HuH-7 (cell line): ENCODE results near the gene NAPSA.

Experiments
- DNase-seq: peaks from one replicate; pipeline ENCODE4 v3.0.0; 2011; ENCODE audit warnings: low spot score

NAPSA gene

DNA sequence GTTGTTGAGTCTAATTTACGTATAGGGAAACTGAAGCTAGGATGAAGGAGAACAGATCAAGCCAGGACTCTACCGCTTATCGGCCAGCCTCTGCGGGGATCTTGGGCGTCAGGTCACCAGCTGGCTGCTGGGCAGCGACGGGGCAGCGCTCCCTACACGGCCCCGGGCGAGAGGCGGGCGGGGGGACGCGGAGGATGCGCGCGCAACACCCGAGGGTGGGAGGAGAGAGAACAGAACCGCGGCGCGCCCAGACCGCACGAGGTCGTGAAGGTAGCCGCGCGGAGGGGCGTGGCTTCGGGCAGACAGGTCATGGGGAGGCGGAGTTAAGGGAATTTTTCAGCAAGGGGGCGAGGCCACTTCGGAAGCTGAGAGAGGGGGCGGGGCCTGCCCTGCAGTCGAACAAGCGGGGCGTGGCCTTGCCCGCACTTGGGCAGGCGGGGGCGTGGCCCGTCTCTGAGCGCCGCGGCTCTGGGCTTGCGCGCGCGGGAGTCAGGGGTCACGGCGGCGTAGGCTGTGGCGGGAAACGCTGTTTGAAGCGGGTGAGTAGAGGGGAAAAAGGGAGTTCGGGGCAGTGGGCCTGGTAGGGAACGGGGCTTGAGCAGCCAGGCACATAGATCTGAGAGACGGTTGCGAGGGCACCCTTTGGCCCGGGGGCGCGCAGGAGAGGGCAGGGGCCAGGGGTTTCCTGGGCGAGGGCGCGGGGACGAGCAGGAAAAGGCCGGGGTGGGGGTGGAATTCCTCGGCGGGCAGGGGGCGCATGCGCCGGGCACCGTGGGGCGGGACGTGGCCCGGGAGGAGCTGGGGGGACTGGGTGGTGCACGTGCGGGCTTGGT lies 18.6 kb upstream of the NAPSA start, which contains the start of gene POLD1:
TSS of gene POLD1 (plus strand) at position 496 of the 833 bp plus-strand sequence. CDS start 14,505 bp downstream, outside the sequence.
- DNase-seq = peak; percentile 97

DNA sequence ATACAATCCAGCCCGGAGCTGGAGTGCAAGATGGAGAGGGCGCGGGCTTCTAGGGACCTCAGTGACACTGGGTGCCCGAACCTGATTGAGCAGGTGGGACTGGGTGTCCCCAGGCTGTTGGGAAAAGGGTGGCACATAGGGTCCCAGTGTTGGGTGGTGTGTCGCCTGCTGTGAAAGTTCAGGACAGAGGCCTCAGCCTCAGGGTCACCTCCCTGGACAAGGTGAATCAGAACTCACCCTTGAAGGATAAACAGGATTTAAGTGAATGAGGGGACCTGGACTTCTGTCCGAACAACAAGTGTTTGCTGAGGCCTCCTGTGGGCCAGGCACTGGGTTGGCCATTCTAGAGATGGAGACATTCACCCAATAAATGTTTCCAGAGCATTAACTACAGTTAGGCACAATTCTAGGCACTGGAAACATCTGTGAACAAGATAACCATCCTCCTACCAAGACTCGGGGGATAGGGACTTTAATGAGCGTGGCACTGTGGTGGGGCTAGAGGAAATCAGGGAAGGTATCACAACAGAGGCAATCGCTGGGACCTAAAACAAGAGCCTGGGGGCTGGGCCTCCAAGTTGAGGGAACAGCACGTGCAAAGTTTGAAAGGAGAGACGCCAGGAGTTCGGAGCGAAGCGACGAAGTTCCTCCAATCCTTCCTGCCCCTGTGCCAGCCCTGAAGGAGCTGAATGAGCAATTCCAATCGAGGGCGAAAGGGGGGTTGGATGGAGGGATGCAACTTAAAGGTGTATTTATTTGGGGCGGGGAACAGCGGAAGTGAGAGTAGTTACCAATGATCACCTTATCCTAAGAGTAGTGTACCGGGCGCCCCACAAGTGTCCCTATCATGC lies 17.8 kb upstream of the NAPSA start:
- no peak for DNase-seq

DNA sequence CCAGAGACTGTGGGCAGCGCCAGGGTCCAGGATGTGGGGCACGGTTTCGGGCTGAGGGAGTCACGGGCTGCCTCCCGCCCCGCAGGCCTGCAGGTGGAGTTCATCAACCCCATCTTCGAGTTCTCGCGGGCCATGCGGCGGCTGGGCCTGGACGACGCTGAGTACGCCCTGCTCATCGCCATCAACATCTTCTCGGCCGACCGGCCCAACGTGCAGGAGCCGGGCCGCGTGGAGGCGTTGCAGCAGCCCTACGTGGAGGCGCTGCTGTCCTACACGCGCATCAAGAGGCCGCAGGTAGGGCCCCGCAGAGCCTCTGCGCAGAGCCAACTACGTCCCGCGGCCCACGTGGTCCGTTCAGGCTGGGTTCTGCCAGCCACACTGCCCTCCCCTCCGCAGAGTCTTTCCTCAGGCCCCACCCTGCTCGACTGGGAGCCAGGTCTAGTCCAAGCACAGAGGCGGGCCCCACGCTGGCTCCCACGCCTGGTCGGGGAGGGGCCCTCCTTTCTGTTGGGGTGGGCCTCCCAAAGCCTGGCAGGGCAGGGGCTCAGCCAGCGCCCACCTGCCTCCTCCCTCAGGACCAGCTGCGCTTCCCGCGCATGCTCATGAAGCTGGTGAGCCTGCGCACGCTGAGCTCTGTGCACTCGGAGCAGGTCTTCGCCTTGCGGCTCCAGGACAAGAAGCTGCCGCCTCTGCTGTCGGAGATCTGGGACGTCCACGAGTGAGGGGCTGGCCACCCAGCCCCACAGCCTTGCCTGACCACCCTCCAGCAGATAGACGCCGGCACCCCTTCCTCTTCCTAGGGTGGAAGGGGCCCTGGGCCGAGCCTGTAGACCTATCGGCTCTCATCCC lies 16.7 kb upstream of the NAPSA start:
- DNase-seq = no peak

DNA sequence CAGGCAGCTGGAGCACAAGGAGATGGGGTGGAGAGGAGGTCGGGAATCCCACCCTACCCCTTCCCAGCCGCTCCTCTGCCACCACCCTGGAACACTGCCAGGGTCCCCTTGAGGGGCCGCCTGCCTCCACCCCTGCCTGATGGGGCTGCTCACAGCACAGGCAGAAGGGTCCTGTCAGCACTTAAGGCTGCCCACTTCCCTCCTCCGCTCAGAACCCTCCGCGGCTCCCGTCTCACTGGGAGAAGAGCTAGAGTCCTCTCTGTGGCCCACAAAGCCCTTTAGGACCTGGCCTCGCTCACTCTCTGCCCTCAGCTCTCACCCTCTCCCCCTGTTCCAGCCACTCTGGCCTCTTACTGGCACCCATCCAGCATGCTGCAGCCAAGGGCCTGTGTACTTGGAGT lies 15.3 kb upstream of the NAPSA start:
- no peak for DNase-seq

DNA sequence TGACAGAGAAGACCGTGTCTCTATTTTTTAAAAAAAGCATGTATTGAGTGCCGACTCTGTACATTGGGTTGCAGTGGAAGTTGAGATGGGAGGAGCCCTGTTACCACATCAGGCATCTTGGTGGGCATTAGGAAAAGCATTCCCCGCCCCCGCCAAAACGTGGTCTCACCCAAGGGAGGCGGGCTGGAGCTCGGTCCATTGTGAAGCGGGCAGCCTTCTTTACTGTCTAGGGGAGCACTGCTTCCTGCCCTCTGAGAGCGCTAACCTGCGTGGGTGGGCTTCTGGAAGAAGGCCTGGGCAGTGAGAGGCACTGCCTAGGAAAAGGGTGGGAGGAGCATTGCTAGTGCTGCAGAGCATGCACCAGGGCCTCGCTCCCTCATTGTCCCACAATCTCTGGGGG lies 14.7 kb upstream of the NAPSA start:
- DNase-seq = no peak

DNA sequence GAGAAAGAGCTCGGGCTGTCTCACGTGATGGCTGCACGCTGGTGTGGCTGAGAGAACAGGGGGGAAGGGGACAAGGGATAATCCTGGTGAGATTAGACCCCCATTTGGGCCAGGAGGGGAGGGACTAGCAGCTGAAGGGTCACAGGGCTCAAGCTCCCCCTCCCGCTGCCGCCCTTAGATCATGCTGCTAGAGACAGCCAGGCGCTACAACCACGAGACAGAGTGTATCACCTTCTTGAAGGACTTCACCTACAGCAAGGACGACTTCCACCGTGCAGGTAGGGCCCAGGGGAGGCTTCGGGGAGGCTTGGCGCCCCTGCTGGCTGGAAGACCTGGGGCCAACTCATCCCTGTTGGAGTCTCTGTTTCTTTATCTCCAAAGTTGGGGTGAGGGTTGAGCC lies 14.2 kb upstream of the NAPSA start:
- DNase-seq = no peak

DNA sequence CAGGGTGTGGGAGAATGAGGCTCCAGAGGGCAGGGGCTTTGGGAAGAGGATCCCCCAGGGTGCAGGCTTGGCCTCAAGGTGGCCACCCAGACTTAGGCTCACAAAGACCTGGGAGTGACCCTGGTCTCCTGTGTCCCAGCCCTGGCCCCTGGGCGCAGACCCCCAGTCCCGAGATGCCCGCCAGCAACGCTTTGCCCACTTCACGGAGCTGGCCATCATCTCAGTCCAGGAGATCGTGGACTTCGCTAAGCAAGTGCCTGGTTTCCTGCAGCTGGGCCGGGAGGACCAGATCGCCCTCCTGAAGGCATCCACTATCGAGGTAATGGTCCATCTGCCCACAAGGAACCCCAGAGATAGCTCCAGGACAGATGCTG lies 13.4 kb upstream of the NAPSA start:
- no peak for DNase-seq

DNA sequence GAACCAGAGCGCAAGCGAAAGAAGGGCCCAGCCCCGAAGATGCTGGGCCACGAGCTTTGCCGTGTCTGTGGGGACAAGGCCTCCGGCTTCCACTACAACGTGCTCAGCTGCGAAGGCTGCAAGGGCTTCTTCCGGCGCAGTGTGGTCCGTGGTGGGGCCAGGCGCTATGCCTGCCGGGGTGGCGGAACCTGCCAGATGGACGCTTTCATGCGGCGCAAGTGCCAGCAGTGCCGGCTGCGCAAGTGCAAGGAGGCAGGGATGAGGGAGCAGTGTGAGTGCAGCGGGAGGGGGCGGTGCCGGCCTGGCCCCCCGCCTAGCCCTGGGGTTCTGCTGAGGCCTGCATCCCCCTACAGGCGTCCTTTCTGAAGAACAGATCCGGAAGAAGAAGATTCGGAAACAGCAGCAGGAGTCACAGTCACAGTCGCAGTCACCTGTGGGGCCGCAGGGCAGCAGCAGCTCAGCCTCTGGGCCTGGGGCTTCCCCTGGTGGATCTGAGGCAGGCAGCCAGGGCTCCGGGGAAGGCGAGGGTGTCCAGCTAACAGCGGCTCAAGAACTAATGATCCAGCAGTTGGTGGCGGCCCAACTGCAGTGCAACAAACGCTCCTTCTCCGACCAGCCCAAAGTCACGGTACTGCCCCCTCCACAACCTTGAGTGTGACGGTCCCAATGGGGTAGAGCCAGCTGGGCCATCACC lies 12.9 kb upstream of the NAPSA start:
- DNase-seq = no peak

DNA sequence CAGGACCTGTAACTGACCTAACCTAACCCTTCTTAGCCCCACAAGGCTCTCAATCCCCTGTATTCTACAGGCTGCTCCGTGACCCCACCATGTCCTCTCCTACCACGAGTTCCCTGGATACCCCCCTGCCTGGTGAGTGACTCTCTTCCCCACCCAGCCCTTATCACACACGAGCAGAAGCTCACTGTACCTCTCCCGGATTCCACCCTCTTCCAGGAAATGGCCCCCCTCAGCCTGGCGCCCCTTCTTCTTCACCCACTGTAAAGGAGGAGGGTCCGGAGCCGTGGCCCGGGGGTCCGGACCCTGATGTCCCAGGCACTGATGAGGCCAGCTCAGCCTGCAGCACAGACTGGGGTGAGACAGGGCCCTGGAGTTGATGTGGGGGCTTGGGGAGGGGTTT lies 12.1 kb upstream of the NAPSA start:
- DNase-seq = no peak

DNA sequence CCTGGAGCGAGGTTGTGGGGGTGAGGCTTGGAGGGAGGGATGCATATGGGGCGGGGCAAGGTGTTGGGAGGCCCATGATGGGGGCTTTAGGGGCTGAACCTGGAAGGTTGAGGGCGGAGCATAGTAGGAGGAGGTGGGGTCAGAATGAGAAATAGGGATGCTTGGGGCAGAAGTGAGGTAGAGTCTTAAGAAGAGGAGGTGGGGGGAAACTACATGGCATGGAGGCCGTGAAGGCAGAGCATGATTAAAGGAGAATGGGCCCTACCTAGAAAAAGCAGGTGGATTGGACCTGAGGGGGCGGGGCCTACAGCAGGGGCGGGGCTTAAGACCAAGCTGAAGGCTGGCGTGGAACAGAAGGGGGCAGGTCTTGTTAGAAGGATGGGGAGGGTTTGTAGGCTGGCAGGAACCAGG lies 11.6 kb upstream of the NAPSA start:
- DNase-seq = no peak

DNA sequence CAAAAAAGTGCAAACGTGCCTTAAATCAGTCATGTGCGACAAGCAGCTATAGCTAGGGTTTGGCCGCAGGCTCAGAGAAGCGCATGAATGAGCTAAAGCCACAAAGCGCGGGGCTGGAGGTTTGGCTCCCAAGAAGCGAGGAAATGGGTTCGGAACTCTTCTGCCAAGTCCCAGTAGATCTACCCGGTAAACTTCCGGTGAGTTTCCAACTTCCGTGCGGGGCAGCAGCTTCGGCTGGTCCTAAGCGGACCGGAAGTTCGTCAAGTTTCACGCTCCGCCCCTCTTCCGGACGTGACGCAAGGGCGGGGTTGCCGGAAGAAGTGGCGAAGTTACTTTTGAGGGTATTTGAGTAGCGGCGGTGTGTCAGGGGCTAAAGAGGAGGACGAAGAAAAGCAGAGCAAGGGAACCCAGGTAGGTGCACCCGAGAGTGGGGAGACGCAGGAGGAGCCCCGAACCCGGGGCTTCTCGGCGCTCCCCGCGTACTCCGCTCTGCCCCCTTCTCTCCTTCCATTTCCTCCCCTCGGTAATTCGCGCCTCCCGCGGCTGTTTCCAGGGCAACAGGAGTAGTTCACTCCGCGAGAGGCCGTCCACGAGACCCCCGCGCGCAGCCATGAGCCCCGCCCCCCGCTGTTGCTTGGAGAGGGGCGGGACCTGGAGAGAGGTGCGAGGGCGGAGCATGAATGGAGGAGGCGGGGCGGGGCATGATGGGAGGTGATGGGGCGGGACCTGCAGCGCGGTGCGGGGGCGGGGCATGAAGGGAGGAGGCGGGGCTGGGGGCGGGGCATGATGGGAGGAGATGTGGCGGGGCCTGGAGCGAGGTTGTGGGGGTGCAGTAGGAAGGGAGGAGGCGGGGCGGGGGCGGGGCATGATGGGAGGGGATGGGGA lies 11.0 kb upstream of the NAPSA start, which contains the start of gene NR1H2:
TSS of gene NR1H2 (plus strand) at position 292 of the 885 bp plus-strand sequence. CDS start 1,149 bp downstream, outside the sequence.
- DNase-seq = peak; percentile 89

DNA sequence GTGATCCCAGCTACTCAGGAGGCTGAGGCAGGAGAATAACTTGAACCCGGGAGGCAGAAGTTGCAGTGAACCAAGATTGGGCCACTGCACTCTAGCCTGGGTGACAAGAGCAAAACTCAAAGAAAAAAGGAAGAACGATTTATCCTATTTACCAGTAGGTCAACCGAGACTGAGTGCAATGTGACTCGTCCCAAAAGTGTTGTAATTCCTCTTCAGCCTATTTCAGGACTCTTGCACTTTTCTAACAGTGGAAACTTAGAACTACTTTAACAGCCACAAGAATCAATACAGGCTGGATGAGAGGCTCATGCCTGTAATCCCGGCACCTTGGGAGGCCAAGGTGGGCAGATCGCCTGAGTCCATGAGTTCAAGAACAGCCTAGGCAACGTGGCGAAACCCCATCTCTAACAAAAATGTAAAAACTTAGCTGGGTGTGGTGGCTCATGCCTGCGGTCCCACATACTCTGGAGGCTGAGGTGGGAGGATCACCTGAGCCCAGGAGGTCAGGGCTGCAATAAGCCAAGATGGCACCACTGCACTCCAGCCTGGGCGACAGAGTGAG lies 6.6 kb upstream of the NAPSA start:
- DNase-seq = no peak

DNA sequence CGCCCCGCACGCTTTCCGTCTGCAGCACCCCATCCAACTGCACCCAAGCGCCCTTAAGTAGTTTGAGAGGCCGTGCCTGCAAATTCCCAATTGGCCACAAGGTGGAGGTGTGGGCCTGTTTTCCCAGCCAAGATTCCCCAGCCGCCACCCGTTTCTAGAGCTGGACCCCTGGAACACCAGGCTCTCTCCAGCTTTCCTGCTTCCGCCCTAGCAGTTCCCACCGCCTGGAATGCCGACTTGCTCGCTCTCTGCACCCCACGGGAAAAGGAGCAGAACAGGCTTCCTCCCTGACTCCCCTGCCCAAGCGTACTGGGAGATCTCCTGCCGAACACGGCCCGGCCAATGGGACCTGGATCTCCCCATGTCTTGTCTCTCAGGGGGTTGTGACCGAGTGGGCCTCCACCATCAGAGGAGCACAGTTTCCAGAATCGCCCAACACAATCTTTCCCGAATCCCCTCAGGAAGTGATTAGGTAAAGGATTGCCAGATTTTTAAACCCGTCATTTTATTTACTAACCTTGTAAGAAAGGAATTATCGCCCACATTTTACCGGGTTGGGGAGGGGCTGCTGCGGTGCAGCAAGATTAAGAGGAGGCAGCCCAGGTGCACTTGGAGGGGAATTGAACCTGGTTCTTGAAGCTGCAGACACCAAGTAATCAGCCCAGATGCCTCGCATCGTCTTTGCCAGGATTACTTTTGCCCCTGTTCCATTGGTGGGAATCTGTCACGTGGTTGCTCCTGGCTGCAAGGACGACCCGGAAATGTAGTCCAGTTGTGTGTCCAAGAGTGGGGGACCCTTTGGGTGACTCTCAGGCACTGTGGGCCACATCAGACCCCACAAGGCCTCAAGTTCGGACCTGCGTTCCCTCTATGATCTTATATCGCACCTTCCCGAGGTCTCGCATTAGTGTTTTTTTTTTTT lies 3.5 kb upstream of the NAPSA start:
- peak; percentile 64 for DNase-seq

DNA sequence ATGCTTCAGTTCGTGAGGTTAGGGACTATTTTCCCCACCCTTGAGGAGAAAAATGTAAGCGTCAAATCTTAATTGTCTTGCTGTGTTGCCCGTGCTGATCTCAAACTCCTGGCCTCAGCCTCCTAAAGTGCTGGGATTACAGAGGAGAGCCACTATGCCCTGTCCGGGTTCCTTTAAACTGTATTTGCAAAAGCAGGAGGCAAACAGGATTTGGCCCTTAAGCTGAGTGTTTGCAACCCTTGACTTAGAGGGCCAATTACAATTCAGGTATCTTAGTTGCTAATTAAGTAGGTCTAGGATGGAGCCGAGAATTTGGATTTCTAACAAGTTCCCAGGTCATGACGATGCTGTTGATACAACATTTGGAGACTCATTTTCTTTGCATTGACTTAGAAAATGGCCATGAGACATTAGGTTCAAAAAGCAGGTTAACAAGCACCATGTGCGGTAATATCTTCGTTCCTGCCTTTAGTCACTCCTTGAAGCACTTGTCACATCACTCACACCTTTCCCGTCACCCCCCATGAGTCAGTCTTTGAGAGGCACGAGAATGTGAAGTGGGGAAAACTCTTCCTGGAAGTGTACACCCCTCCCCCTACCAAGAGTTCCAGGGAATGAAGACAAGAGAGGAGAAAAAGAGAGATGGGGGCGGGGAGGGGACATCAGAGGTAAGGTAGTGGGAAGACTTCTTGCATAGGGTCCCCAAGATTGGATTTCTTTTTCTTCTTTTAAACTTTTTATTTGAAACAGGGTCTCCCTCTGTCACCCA lies 2.6 kb downstream of the NAPSA start:
- DNase-seq = no peak

DNA sequence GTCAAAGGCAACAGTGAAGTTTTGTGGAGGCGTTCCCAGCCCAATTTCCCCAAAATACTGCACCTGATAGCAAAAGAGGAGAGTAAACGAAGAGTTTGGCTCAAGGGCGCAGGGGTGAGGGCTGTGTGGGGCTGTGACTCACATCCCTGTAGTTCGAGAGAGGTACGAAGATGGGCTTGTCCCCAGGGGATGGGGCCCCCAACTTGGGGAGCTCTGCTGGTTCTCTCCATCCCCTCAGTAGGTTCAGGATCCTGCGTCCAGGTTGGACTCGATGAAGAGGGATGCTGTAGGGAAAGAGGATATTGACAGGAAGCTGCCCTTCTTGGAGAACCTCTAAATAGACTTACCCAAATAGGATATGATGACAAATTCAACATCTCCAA lies 3.4 kb downstream of the NAPSA start:
- no peak for DNase-seq

DNA sequence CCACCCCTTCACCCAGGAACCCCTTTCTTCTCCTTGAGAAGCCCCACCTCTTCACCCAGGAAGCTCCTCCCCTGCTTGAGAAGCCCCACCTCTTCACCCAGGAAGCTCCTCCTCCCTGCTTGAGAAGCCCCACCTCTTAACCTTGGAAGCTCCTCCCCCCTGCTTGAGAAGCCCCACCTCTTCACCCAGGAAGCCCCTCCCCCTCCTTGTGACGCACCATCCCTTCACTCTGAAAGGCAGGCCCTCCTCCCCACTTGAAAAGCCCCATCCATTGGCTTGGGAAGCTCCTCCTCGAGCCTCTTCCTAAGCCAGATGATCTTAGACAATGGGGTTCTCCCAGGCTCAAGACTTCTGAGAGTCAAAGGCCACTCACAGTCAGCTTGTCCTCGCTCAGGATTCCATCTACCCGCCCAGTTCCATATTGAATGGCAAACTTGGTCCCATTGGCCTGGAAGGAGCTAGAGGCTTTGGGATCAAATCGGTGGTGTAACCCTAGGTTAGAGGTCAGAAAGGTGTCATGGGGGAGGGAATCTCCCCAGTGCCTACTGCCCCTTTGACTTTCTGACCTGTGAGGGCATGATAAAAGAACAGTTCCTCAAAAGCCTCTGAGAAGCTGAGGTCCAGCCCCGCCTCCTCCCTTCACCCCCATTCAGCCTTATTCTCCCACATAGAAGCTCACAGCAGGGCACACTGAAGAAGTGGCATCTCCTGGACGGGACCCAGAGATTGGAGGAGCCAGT lies 4.0 kb downstream of the NAPSA start:
- no peak for DNase-seq

DNA sequence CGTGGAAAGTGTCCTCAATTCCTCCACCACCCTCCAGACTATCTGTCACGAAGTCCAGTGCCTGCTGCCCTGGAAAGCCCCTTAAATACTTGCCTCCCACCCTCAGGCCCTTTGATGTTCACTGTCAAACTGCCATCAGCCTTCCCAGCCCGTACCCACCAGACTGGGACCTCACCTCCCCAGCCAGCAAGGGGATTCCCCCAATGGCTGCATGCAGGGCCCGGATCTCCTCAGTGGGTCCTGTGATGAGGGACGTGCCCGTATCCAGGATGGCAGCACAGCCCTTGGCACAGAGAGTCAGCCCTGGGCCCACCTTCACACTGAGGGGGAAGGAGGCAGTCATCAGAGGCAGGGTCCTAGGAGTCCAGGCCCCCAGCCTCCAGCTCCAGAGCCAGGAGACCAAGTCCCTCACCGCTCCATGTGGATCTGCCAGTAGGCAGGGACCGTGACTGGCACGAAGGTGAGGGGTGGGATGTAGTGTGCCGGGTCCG lies 6.1 kb downstream of the NAPSA start:
- DNase-seq = no peak
